ENCODE results near the gene LANCL2.

GRCh38 chr7:55463686-55464262 is 98.6 kb downstream of the LANCL2 start:
- no peak for TF ChIP-seq GATA2 (IDR thresholded peaks at IDR 0.05; ENCODE audit: low read depth, low read length)
- TF ChIP-seq GATA3 (IDR thresholded peaks at IDR 0.05; ENCODE audit: low read depth, low read length), result no peak

Measured in SH-SY5Y (cell line).